NCI-H187 (cell line): ENCODE results near the gene KCTD4.
A peak's percentile ranks its signal among the peaks of the same experiment; 100 is the strongest.
"Not testable (repeated sequence)": the region's sequence is repeated elsewhere in the genome, so short reads cannot be mapped to it uniquely, and the experiment has no call there.

Source experiments
- DNase-seq, 2 experiments: peaks; one replicate each; lab custom pipeline; 2025; lab: John Stamatoyannopoulos, UW

KCTD4 gene

GRCh38 chr13:45215392-45216077, 14.7 kb upstream of the KCTD4 start:
- DNase-seq = no peak

- DNase-seq = peak in 1 of 2 experiments; percentile 42
These were observed 8.4 kb upstream of the KCTD4 start for GRCh38 chr13:45209229-45209628.

- DNase-seq = no peak
These were observed 7.3 kb upstream of the KCTD4 start for GRCh38 chr13:45208132-45208531.

- no peak for DNase-seq
These were observed 6.5 kb upstream of the KCTD4 start for GRCh38 chr13:45207319-45207718.

GRCh38 chr13:45206340-45206739, 5.5 kb upstream of the KCTD4 start:
- no peak for DNase-seq

- DNase-seq = no peak
These were observed 4.3 kb upstream of the KCTD4 start for GRCh38 chr13:45205124-45205523.

- no peak for DNase-seq
These were observed 1.1 kb downstream of the KCTD4 start for GRCh38 chr13:45199711-45200110.

- DNase-seq = no peak
These were observed 1.9 kb downstream of the KCTD4 start for GRCh38 chr13:45198924-45199323.

- DNase-seq = no peak
These were observed 2.8 kb downstream of the KCTD4 start for GRCh38 chr13:45198041-45198440.

GRCh38 chr13:45196622-45197021, 4.2 kb downstream of the KCTD4 start:
- DNase-seq = no peak

- DNase-seq = no peak
These were observed 4.7 kb downstream of the KCTD4 start for GRCh38 chr13:45196096-45196495.

- DNase-seq = no peak
These were observed 5.4 kb downstream of the KCTD4 start for GRCh38 chr13:45195421-45195820.

- DNase-seq = no peak
These were observed 6.5 kb downstream of the KCTD4 start for GRCh38 chr13:45194081-45194939.

GRCh38 chr13:45191874-45192273, 9.0 kb downstream of the KCTD4 start:
- DNase-seq = no peak

GRCh38 chr13:45189511-45189910, 11.3 kb downstream of the KCTD4 start:
- not testable (repeated sequence) for DNase-seq

GRCh38 chr13:45189077-45189476, 11.8 kb downstream of the KCTD4 start:
- not testable (repeated sequence) for DNase-seq

GRCh38 chr13:45185286-45185685, 15.6 kb downstream of the KCTD4 start:
- DNase-seq = no peak

GRCh38 chr13:45184693-45185092, 16.2 kb downstream of the KCTD4 start:
- no peak for DNase-seq

- DNase-seq = no peak
These were observed 19.9 kb downstream of the KCTD4 start for GRCh38 chr13:45180713-45181601.

- no peak for DNase-seq
These were observed 20.5 kb downstream of the KCTD4 start for GRCh38 chr13:45180303-45180702.

GRCh38 chr13:45179428-45179827, 21.4 kb downstream of the KCTD4 start:
- no peak for DNase-seq
